ENCODE measurements around the gene TEX26. TPM values are rescaled to one million over a fixed set of nuclear protein-coding genes. Genes with fewer than 3 reads are reported as not detected.

TEX26 gene
- total RNA-seq, 1 donor from 2014 or later: not detected

DNA sequence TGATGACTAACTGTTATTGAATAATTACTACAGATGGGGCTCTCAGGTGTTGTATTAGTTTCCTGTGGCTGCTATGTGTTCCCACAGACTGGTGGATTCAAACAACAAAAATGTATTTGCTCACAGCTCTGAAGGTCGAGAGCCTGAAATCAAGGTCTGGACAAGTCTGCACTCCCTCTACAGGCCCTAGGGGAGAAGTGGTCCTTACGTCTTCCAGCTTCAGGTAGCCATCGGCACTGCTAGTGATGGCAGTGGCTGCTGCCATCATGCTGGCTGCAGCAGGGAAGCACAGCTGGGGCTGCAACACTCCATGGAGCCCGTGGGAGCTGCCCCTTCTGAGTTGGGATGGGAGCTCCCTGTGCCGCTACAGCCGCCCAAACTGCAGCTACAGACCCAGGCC, 1.9 kb downstream of the TEX26 start:
- DNase-seq (ENCODE audit: low spot score): no peak

GRCh38 chr13:30934803-30935202, 2.3 kb downstream of the TEX26 start:
- no peak overlapping the region for H3K27ac Mint-ChIP-seq (ENCODE audit: unreplicated experiment)
- peaks cover 21% of the 10 kb centered on the region for H3K4me1 Mint-ChIP-seq (ENCODE audit: unreplicated experiment)
- no peak overlapping the region for H3K4me3 Mint-ChIP-seq (ENCODE audit: unreplicated experiment)
- H3K9me3 Mint-ChIP-seq (ENCODE audit: unreplicated experiment): no peaks in the 10 kb centered on the region
- TF ChIP-seq CTCF (IDR thresholded peaks at IDR 0.05; ENCODE audit: unreplicated experiment): no peak
- H3K36me3 Mint-ChIP-seq (ENCODE audit: low read depth, unreplicated experiment): no peaks in the 10 kb centered on the region
- peaks cover 3% of the 10 kb centered on the region for H3K27me3 Mint-ChIP-seq (ENCODE audit: unreplicated experiment)
- no peak for DNase-seq (ENCODE audit: low spot score)

More for the DNA sequence above, 1.9 kb downstream of the TEX26 start:
- Mint-ChIP-seq H3K36me3 (ENCODE audit: low read depth, unreplicated experiment) (no peaks in the 10 kb centered on the region), H3K4me3 (ENCODE audit: unreplicated experiment) (no peak overlapping the region), H3K4me1 (ENCODE audit: unreplicated experiment) (peaks cover 21% of the 10 kb centered on the region), H3K9me3 (ENCODE audit: unreplicated experiment) (no peaks in the 10 kb centered on the region), H3K27ac (ENCODE audit: unreplicated experiment) (no peak overlapping the region), H3K27me3 (ENCODE audit: unreplicated experiment) (peaks cover 3% of the 10 kb centered on the region)
- no peak for TF ChIP-seq CTCF (IDR thresholded peaks at IDR 0.05; ENCODE audit: unreplicated experiment)

- no peak for TF ChIP-seq CTCF (IDR thresholded peaks at IDR 0.05; ENCODE audit: unreplicated experiment)
- DNase-seq (ENCODE audit: low spot score): no peak
- Mint-ChIP-seq H3K27ac (ENCODE audit: unreplicated experiment) (no peak overlapping the region), H3K27me3 (ENCODE audit: unreplicated experiment) (peaks cover 3% of the 10 kb centered on the region), H3K9me3 (ENCODE audit: unreplicated experiment) (no peaks in the 10 kb centered on the region), H3K4me3 (ENCODE audit: unreplicated experiment) (no peak overlapping the region), H3K4me1 (ENCODE audit: unreplicated experiment) (peaks cover 13% of the 10 kb centered on the region), H3K36me3 (ENCODE audit: low read depth, unreplicated experiment) (no peaks in the 10 kb centered on the region)
Observed at GRCh38 chr13:30936971-30937370, 4.5 kb downstream of the TEX26 start.

GRCh38 chr13:30943881-30944280, 11.4 kb downstream of the TEX26 start:
- TF ChIP-seq CTCF (IDR thresholded peaks at IDR 0.05; ENCODE audit: unreplicated experiment): no peak
- no peak for DNase-seq (ENCODE audit: low spot score)
- H3K4me3 Mint-ChIP-seq (ENCODE audit: unreplicated experiment): no peak overlapping the region
- H3K36me3 Mint-ChIP-seq (ENCODE audit: low read depth, unreplicated experiment): no peaks in the 10 kb centered on the region
- no peaks in the 10 kb centered on the region for H3K9me3 Mint-ChIP-seq (ENCODE audit: unreplicated experiment)
- H3K27me3 Mint-ChIP-seq (ENCODE audit: unreplicated experiment): no peaks in the 10 kb centered on the region
- no peaks in the 10 kb centered on the region for H3K4me1 Mint-ChIP-seq (ENCODE audit: unreplicated experiment)
- no peak overlapping the region for H3K27ac Mint-ChIP-seq (ENCODE audit: unreplicated experiment)

DNA sequence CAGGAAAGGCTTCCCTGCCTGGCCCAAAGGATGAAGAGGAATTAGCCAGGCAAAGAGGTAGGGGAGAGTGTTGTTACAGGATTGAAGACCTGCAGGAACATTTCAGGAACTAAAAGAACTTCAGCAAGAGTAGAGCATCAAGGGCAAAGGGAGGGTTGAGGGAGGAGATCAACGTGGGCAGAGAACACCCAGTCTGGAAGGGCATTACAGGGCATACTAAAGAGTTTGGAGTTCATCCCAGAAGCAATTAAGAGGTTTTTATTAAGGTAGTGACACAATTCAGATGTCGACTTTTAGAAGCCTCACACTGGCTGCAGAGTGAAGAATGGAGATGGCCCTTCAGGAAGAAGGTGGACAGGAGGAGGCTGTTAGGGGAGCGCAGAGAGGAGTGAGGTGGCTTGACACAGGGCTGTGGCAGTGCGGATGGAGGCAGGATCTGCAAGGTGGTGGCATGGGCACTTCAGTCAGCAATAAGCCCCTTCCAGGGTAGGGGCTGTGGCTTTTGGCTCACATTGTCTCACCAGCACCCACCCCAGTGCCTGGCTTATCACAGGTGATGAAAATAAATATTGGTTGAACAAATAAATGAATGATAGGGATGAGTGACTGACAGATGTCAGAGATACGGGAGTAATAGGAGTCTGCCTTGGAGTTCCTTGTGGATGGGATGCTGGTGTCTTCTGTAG, 24.9 kb downstream of the TEX26 start:
- no peak overlapping the region for H3K27ac Mint-ChIP-seq (ENCODE audit: unreplicated experiment)
- H3K27me3 Mint-ChIP-seq (ENCODE audit: unreplicated experiment): peaks cover 3% of the 10 kb centered on the region
- no peak for TF ChIP-seq CTCF (IDR thresholded peaks at IDR 0.05; ENCODE audit: unreplicated experiment)
- DNase-seq (ENCODE audit: low spot score): no peak
- H3K36me3 Mint-ChIP-seq (ENCODE audit: low read depth, unreplicated experiment): no peaks in the 10 kb centered on the region
- no peaks in the 10 kb centered on the region for H3K9me3 Mint-ChIP-seq (ENCODE audit: unreplicated experiment)
- no peaks in the 10 kb centered on the region for H3K4me1 Mint-ChIP-seq (ENCODE audit: unreplicated experiment)
- no peak overlapping the region for H3K4me3 Mint-ChIP-seq (ENCODE audit: unreplicated experiment)
